ENCODE data around the gene TSPAN11.
A peak's percentile ranks its signal among the peaks of the same experiment; 100 is the strongest.

TSPAN11 gene

DNA sequence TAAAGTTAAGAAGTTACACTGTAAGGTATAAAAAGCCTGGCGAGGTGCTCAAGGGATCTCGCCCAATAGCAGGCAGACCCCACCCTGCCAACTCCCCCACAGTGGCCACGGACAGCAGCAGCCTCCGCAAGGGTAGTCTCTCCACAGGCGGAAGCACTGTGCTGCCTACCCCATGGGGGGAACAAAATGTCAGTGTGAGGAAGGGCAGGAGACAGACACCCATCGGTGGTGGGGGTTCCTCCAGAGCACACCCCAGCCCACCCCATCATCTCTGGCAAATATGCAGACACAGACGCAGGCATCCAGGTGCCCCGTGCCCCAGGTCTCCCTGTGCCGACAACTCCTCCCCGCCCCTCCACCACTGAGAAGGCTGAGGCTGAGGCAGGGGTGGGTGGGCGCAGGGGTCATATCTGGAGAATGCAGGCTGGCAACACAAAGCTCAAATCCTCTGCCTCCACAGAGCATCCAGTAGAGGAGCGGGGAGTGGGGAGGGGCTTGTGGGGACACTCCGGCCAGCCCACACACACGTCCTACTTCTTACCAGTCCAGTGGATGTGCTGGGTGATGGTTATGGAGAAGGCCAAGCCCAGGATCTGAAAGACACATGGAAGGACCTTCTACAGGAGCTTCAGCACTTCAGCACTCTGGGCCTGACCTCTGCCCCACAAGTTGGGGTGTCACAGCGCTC, 78.9 kb downstream of the TSPAN11 start:
- no peak overlapping the region for H3K27ac ChIP-seq (ENCODE audit: poor library complexity, severe bottlenecking)
- no peaks in the 10 kb centered on the region for H3K36me3 ChIP-seq (ENCODE audit: low read depth)
- H3K27me3 ChIP-seq (ENCODE audit: insufficient read depth, poor library complexity, severe bottlenecking) = no peaks in the 10 kb centered on the region
- no peak for DNase-seq (ENCODE audit: low spot score)
- no peak overlapping the region for H3K4me3 ChIP-seq (ENCODE audit: severe bottlenecking)
- TF ChIP-seq, protein P1, sequence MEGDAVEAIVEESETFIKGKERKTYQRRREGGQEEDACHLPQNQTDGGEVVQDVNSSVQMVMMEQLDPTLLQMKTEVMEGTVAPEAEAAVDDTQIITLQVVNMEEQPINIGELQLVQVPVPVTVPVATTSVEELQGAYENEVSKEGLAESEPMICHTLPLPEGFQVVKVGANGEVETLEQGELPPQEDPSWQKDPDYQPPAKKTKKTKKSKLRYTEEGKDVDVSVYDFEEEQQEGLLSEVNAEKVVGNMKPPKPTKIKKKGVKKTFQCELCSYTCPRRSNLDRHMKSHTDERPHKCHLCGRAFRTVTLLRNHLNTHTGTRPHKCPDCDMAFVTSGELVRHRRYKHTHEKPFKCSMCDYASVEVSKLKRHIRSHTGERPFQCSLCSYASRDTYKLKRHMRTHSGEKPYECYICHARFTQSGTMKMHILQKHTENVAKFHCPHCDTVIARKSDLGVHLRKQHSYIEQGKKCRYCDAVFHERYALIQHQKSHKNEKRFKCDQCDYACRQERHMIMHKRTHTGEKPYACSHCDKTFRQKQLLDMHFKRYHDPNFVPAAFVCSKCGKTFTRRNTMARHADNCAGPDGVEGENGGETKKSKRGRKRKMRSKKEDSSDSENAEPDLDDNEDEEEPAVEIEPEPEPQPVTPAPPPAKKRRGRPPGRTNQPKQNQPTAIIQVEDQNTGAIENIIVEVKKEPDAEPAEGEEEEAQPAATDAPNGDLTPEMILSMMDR (IDR thresholded peaks at IDR 0.05; ENCODE audit: poor library complexity, severe bottlenecking) = no peak
- no peak for ATAC-seq (ENCODE audit: low read depth)
- H3K4me1 ChIP-seq (ENCODE audit: insufficient read depth, poor library complexity, severe bottlenecking) = no peaks in the 10 kb centered on the region
- no peaks in the 10 kb centered on the region for H3K9me3 ChIP-seq (ENCODE audit: severe bottlenecking)

DNA sequence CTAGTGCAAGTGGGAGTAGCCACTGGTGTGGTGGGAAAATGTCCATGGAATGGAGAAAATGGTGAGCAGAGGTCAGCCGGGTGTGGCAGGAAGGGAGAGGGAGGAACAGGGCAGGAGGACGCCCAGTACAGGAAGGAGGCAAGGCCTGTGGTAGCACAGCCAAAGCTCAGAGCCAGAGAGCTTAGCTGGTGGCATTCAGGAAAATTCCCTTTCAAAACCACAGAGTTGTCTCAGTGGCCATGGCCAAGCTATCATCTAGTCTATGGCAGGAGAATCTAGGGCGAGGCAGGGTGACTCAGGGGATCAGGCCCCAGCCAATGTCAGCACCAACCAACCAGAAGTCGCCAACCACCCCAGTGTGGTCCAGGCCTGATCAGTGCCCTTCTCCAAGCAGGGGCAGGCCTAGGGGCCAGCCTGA, 79.4 kb downstream of the TSPAN11 start:
- Histone ChIP-seq H3K36me3 (ENCODE audit: low read depth) (no peaks in the 10 kb centered on the region), H3K4me1 (ENCODE audit: insufficient read depth, poor library complexity, severe bottlenecking) (no peaks in the 10 kb centered on the region), H3K27me3 (ENCODE audit: insufficient read depth, poor library complexity, severe bottlenecking) (no peaks in the 10 kb centered on the region), H3K27ac (ENCODE audit: poor library complexity, severe bottlenecking) (no peak overlapping the region), H3K4me3 (ENCODE audit: severe bottlenecking) (no peak overlapping the region), H3K9me3 (ENCODE audit: severe bottlenecking) (no peaks in the 10 kb centered on the region)
- TF ChIP-seq, protein P1 (IDR thresholded peaks at IDR 0.05; ENCODE audit: poor library complexity, severe bottlenecking) = no peak
- DNase-seq (ENCODE audit: low spot score) (no peak), ATAC-seq (ENCODE audit: low read depth) (peak; percentile 71)

DNA sequence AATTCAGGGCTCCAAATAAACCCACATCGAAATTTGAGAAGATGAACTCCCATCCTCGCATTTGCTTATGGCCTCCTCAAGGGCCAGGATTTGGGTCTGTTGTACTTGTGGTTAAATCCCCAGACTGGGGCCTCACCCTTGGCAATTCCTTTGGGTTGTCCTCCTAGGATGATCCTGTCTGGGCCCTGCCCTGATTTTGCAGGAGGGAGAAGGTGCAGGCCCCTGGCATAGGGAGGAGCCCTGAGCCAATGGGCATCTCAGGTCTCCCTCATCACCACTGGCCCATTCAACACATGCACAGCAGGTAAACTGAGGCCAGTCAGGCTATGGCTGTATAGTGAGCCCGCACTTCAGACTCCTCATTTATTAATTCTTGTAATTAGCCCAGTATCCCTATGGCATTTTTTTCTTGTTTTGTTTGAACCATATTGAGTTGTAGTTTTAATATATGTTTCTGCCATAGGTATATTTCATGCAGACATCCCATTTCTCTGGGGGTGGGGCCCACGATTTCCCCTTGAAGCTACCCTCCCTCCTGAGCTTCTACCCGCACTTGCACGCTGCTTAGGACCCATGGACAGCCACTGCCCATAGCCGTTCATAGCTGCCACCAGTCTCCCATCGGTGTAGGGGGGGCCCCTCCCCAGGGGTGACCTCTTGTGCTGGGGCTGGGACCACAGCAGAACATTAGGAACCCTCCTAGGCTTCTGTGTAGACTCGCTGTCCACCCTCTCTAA, 80.0 kb downstream of the TSPAN11 start:
- no peak for ATAC-seq (ENCODE audit: low read depth)

DNA sequence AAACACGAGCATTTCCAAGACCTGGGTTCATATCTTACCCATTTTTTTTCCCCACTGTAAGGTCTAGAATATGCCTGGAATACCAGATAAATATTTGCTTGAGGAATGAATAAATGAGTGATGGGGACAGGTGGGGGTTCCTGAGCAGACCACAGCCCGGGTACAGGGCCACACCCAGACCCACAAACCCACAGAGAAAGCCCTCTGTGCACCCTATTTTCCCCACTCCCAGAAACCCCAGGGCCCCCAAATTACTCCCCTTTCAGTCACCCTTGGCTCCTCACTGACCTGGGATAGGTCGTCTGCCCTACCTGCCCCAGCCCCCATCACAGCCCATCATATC, 80.6 kb downstream of the TSPAN11 start:
- TF ChIP-seq, protein P1 (IDR thresholded peaks at IDR 0.05; ENCODE audit: poor library complexity, severe bottlenecking) = no peak
- no peak overlapping the region for H3K4me3 ChIP-seq (ENCODE audit: severe bottlenecking)
- no peak for DNase-seq (ENCODE audit: low spot score)
- H3K27ac ChIP-seq (ENCODE audit: poor library complexity, severe bottlenecking) = no peak overlapping the region
- no peaks in the 10 kb centered on the region for H3K9me3 ChIP-seq (ENCODE audit: severe bottlenecking)
- H3K36me3 ChIP-seq (ENCODE audit: low read depth) = no peaks in the 10 kb centered on the region
- H3K27me3 ChIP-seq (ENCODE audit: insufficient read depth, poor library complexity, severe bottlenecking) = no peaks in the 10 kb centered on the region
- ATAC-seq (ENCODE audit: low read depth) = no peak
- no peaks in the 10 kb centered on the region for H3K4me1 ChIP-seq (ENCODE audit: insufficient read depth, poor library complexity, severe bottlenecking)

More for the DNA sequence above, 80.0 kb downstream of the TSPAN11 start:
- Histone ChIP-seq H3K4me3 (ENCODE audit: severe bottlenecking) (no peak overlapping the region), H3K4me1 (ENCODE audit: insufficient read depth, poor library complexity, severe bottlenecking) (no peaks in the 10 kb centered on the region), H3K27ac (ENCODE audit: poor library complexity, severe bottlenecking) (no peak overlapping the region), H3K36me3 (ENCODE audit: low read depth) (no peaks in the 10 kb centered on the region), H3K9me3 (ENCODE audit: severe bottlenecking) (no peaks in the 10 kb centered on the region), H3K27me3 (ENCODE audit: insufficient read depth, poor library complexity, severe bottlenecking) (no peaks in the 10 kb centered on the region)
- TF ChIP-seq, protein P1 (IDR thresholded peaks at IDR 0.05; ENCODE audit: poor library complexity, severe bottlenecking) = no peak
- no peak for DNase-seq (ENCODE audit: low spot score)

All from RWPE2 (cell line).